GM10248 (cell line): ENCODE results near the gene LRFN2.

ENCODE experiments used
- CTCF ChIA-PET: fragments of 300-600 bp; sonication (Branson Sonifier 250); formaldehyde crosslinking; extraction: SDS; loops from one replicate; lab custom pipeline; 2021; ENCODE audit warnings: antibody characterized with exemption; lab: Yijun Ruan, JAX
- POLR2A ChIA-PET: fragments of 350-650 bp; sonication (Branson Sonifier 250); formaldehyde crosslinking; extraction: SDS; loops from one replicate; lab custom pipeline; 2020; ENCODE audit warnings: antibody characterized with exemption; lab: Yijun Ruan, JAX
- DNase-seq: peaks from one replicate; pipeline ENCODE4 v3.0.0; 2012; ENCODE audit errors: extremely low spot score
- TF ChIP-seq, protein P1 (sequence below): IDR thresholded peaks from 2 replicates; pipeline ENCODE4 v1.5.1; 2012; ENCODE audit warnings: mild to moderate bottlenecking, low read depth; ENCODE audit errors: extremely low read depth, missing control alignments, control extremely low read depth

LRFN2 gene

GRCh38 chr6:40353197-40353966 lies 233.8 kb downstream of the LRFN2 start:
- TF ChIP-seq, protein P1, sequence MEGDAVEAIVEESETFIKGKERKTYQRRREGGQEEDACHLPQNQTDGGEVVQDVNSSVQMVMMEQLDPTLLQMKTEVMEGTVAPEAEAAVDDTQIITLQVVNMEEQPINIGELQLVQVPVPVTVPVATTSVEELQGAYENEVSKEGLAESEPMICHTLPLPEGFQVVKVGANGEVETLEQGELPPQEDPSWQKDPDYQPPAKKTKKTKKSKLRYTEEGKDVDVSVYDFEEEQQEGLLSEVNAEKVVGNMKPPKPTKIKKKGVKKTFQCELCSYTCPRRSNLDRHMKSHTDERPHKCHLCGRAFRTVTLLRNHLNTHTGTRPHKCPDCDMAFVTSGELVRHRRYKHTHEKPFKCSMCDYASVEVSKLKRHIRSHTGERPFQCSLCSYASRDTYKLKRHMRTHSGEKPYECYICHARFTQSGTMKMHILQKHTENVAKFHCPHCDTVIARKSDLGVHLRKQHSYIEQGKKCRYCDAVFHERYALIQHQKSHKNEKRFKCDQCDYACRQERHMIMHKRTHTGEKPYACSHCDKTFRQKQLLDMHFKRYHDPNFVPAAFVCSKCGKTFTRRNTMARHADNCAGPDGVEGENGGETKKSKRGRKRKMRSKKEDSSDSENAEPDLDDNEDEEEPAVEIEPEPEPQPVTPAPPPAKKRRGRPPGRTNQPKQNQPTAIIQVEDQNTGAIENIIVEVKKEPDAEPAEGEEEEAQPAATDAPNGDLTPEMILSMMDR: no peak
- CTCF ChIA-PET: interaction anchor here (1.5 kb wide), 1 partner anchor 21 kb away, joined by 6 read pairs; no protein-coding TSS in a partner anchor
- no peak for DNase-seq
- POLR2A ChIA-PET: no interaction called here

DNA sequence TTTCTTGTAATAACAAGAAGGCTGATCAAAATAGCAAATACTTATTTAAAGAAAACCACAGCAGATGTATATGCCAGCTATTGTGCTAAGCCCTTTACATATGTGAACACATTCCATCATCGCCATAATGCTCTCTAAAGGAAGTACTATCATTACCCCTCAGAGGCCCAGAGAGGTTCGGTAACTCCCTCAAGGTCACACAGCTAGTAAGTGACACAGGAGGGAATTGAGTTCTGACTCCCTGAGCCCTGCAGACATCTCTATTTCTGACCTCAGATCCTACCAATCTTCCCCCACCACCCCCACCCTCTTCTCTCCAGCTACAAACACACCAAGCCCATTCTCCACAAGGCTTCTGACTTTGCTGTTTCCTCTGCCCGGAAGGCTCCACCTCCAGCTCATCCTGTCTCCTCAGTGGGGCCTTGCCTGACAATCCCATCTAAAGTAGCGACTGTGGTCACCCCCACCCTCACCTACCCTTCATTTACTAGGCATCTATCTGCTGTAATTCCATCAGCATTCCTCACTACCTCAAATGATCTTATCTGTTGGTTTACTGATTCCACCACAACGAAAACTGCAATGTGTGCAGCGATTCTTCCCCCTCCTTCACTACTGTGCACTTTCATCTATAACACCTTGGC lies 234.5 kb downstream of the LRFN2 start:
- no peak for DNase-seq
- TF ChIP-seq, protein P1: no peak
- POLR2A ChIA-PET: no interaction called here
- CTCF ChIA-PET: interaction anchor here (0.9 to 1.4 kb wide), 2 partner anchors 9 to 676 kb away, joined by 3 to 4 read pairs; no protein-coding TSS in a partner anchor

- ChIA-PET POLR2A (no interaction called here), CTCF (interaction anchor here (0.9 to 1.4 kb wide), 2 partner anchors 9 to 676 kb away, joined by 3 to 4 read pairs; no protein-coding TSS in a partner anchor)
- DNase-seq: no peak
Observed at GRCh38 chr6:40352006-40352405, 235.2 kb downstream of the LRFN2 start.

DNA sequence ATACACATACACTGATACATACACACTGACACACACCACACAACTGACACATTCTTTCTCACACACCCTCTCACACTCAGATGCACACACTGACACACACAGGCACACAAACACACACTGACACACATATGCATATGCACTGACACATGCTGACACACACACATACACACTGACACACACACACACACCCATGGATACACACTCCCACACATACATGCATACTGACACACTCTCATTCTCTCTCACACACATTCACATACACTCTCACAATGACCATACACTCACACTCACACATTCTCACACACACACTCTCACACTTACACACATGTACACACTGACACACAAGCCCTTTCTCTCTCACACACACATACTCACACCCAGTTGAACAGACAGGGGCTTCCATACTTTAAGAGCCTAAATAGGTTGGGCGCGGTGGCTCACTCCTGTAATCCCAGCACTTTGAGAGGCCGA lies 236.4 kb downstream of the LRFN2 start:
- ChIA-PET POLR2A (no interaction called here), CTCF (no interaction called here)
- no peak for DNase-seq
- TF ChIP-seq, protein P1: no peak

More at GRCh38 chr6:40352006-40352405, 235.2 kb downstream of the LRFN2 start:
- TF ChIP-seq, protein P1: no peak

GRCh38 chr6:40349901-40350746 lies 237.0 kb downstream of the LRFN2 start:
- ChIA-PET CTCF (no interaction called here), POLR2A (no interaction called here)
- DNase-seq: no peak
- TF ChIP-seq, protein P1: no peak

GRCh38 chr6:40349123-40349900 lies 237.9 kb downstream of the LRFN2 start:
- ChIA-PET POLR2A (no interaction called here), CTCF (interaction anchor here (0.7 to 2.0 kb wide), 2 partner anchors 11 to 13 kb away, joined by 3 to 8 read pairs; no protein-coding TSS in a partner anchor)
- peak; percentile 2 for DNase-seq
- TF ChIP-seq, protein P1: no peak
